CD4-positive, alpha-beta T cell treated with Interleukin-12 subunit alpha and Interleukin-12 subunit beta, for 1 hour (primary cell): ENCODE results near the gene BCO1.

Experiments used
- DNase-seq: peaks from one replicate; pipeline ENCODE4 v3.0.0-alpha.2; 2020

BCO1 gene

GRCh38 chr16:81232740-81233367 is 5.6 kb upstream of the BCO1 start:
- no peak for DNase-seq

GRCh38 chr16:81237282-81237681 is 1.2 kb upstream of the BCO1 start:
- no peak for DNase-seq

GRCh38 chr16:81237942-81238295 is 570 bp upstream of the BCO1 start:
- no peak for DNase-seq

GRCh38 chr16:81239367-81240121 is 1.1 kb downstream of the BCO1 start:
- DNase-seq = no peak

- DNase-seq = no peak
Measured at GRCh38 chr16:81241706-81242105, 3.2 kb downstream of the BCO1 start.

- no peak for DNase-seq
Measured at GRCh38 chr16:81242977-81243618, 4.6 kb downstream of the BCO1 start.

GRCh38 chr16:81243942-81244341 is 5.5 kb downstream of the BCO1 start:
- no peak for DNase-seq

DNA sequence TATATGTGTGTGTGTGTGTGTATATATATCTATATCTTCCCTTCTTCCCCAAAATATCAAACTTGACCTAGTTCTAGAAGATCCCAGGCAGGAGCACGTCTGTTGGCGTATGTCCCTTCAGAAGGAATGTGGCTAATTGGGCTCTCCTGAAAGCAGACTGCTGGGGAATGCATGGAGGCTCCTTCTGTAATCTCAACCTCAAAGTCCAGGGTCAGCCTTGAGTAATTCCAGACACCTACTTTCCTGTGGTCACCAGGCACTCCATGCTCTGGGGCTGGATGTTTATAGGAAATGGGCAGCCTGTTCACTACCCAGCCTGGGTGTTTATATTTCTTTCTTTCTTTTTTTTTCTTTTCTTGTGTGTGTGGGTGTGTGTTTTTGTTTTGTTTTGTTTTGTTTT is 13.4 kb downstream of the BCO1 start:
- DNase-seq = no peak

- DNase-seq = no peak
Measured at GRCh38 chr16:81253141-81253540, 14.7 kb downstream of the BCO1 start.

GRCh38 chr16:81254922-81255526 is 16.5 kb downstream of the BCO1 start:
- no peak for DNase-seq

GRCh38 chr16:81259916-81260315 is 21.4 kb downstream of the BCO1 start:
- no peak for DNase-seq

GRCh38 chr16:81261049-81261648 is 22.7 kb downstream of the BCO1 start:
- DNase-seq = peak; percentile 29

DNA sequence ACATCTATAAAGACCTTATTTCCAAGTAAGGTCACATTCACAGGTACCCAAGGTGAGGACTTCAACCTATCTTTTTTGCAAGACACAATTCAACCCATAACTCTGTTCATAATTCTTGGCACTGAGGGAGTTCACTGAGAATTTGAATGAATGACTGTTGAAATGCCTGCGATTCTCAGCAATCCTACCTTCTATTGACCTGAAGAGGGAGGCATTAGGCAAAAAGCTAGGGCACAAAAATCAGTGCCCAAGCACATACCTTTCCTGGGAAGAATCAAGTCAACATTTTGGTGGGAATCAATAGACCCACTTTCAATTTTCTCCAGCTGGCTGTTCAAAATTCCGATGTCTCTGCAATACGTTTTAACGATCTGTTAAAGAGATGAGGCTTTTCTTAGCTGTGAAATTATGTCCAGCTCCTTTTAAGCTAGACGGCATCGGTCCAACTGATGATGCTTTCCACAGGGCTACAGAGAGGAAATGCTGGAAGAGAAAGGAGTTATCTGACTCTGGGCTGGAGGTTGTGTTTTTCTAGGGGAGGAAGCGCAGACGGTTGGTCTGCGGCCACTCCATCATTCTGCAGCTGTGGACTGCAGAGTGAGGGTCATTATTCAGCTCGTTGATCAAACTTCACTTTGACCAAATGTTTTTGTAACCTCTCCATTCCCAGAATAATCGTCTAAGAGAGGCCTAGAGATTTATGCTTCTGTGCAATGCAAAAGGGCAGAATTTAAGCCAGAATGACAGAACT is 25.2 kb downstream of the BCO1 start:
- no peak for DNase-seq

DNA sequence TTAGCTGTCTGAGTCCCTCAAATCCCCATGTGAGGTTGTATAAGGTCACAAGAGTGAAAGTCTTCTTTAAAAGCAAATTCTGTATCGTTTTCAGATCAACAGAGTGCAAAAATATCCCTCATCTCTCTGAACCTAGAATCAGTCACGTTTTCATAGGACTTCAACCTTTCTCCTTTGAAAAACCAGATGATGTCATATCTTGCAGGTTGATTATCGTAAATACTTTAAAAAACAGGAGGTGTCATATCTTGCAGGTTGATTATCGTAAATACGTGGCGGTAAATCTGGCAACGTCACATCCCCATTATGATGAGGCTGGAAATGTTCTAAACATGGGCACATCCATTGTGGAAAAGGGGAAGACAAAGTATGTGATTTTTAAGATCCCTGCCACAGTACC is 25.9 kb downstream of the BCO1 start:
- no peak for DNase-seq

- no peak for DNase-seq
Measured at GRCh38 chr16:81265052-81265451, 26.6 kb downstream of the BCO1 start.

GRCh38 chr16:81265658-81266451 is 27.4 kb downstream of the BCO1 start:
- DNase-seq = no peak

DNA sequence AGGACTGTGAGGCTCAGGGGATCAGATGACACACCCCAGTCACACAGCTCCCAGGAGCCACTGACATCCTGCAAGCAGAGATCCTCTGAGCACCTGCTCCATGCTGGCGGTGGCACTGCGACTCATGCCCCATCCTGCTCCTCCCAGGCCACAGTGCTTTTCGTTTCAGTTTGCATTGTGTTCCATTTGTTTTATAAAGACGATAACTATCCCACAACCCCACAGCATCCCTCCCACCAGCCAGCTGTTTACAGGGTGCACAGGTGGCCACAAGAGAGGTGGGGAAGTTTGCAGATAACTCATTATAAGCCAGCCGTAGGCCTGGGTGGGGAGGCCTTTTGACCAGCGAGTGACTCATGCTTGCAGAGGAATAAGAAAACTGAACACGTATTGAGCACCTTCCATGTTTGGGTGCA is 28.2 kb downstream of the BCO1 start:
- DNase-seq = no peak

DNA sequence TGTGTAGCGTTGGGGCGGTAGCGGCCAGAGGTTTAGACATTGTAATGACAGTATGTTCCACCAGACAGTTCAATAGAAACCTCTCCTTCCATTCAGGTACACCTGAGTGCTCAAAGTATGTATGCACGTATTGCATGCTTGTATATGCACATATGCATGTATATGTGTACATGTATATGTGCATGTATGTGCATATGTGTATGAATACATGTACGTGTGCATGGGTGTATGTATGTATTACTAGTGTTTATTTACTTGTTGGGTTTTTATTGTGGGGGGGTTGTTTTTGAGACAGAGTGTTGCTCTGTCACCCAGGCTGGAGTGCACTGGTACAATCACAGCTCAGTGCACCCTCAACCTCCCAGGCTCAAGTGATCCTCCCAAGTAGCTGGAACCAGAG is 30.0 kb downstream of the BCO1 start:
- no peak for DNase-seq

GRCh38 chr16:81273223-81273950 is 34.9 kb downstream of the BCO1 start:
- no peak for DNase-seq

GRCh38 chr16:81275064-81275532 is 36.6 kb downstream of the BCO1 start:
- no peak for DNase-seq

DNA sequence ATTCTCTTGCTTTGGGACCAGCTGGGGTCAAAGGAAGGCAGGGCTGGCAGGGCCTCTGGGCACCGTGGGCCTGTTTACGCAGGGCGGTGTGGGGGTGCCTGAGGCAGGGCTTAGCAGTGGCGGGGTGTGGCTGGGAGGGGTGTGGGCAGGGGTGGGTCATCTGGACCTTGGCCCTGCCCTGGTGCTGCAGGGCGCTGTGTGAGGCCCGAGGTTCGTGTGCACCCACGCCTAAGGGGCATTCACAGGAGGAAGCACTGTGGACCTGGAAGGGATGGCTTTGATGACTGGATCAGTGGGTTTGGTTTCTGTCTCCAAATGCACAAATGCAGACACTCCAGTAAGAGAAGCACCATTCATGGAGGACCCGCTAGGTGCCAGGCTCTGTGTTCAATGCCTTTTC is 37.3 kb downstream of the BCO1 start:
- DNase-seq = no peak
